H9 (cell line): Measurements from ENCODE around the gene APOM. TPM values are rescaled to one million over a fixed set of nuclear protein-coding genes. Genes with fewer than 3 reads are reported as not detected.

Experiments used
- DNase-seq: peaks from one replicate; pipeline ENCODE4 v3.0.0-alpha.2; 2017
- H2AFZ ChIP-seq: one replicate; pipeline ENCODE4 v1.6.1; 2013; ENCODE audit warnings: mild to moderate bottlenecking, low read length, control low read depth, moderate library complexity
- H2AK5ac ChIP-seq: 2 replicates; pipeline ENCODE4 v1.6.1; 2013; ENCODE audit warnings: low read length, control low read depth, mixed read lengths; ENCODE audit not compliant: insufficient read length
- H2BK120ac ChIP-seq: one replicate; pipeline ENCODE4 v1.6.1; 2013; ENCODE audit warnings: low read depth, mild to moderate bottlenecking, low read length, control low read depth, inconsistent platforms; ENCODE audit not compliant: poor library complexity, severe bottlenecking
- H2BK12ac ChIP-seq: 2 replicates; pipeline ENCODE4 v1.6.1; 2013; ENCODE audit warnings: low read length, control low read depth, mixed read lengths, low read depth; ENCODE audit not compliant: insufficient read length
- H2BK15ac ChIP-seq: 2 replicates; pipeline ENCODE4 v1.6.1; 2013; ENCODE audit warnings: low read depth, low read length, control low read depth
- H2BK20ac ChIP-seq: one replicate; pipeline ENCODE4 v1.6.1; 2013; ENCODE audit warnings: low read depth, mild to moderate bottlenecking, low read length, control low read depth, inconsistent platforms; ENCODE audit not compliant: poor library complexity, severe bottlenecking
- H2BK5ac ChIP-seq: 2 replicates; pipeline ENCODE4 v1.6.1; 2013; ENCODE audit warnings: low read length, control low read depth, mixed read lengths; ENCODE audit not compliant: insufficient read length
- H3K14ac ChIP-seq: 2 replicates; pipeline ENCODE4 v1.6.1; 2013; ENCODE audit warnings: low read length, control low read depth; ENCODE audit not compliant: insufficient read depth
- H3K18ac ChIP-seq: 2 replicates; pipeline ENCODE4 v1.6.1; 2013; ENCODE audit warnings: low read depth, mild to moderate bottlenecking, mixed read lengths, low read length, control low read depth; ENCODE audit not compliant: insufficient read length
- H3K23ac ChIP-seq: 2 replicates; pipeline ENCODE4 v1.6.1; 2013; ENCODE audit warnings: low read length, control low read depth, mixed read lengths, low read depth; ENCODE audit not compliant: insufficient read length
- H3K23me2 ChIP-seq: 2 replicates; pipeline ENCODE4 v1.6.1; 2013; ENCODE audit warnings: low read depth, mild to moderate bottlenecking, mixed read lengths, low read length, control low read depth; ENCODE audit not compliant: insufficient read length, poor library complexity, severe bottlenecking
- H3K27ac ChIP-seq: 2 replicates; pipeline ENCODE4 v1.5.1; 2013; ENCODE audit warnings: low read length, control low read depth, mixed read lengths, low read depth; ENCODE audit not compliant: insufficient read length
- H3K27me3 ChIP-seq: 2 replicates; pipeline ENCODE4 v1.6.1; 2013; ENCODE audit warnings: low read length, control low read depth, inconsistent platforms; ENCODE audit not compliant: insufficient read depth
- H3K4ac ChIP-seq: 2 replicates; pipeline ENCODE4 v1.6.1; 2013; ENCODE audit warnings: low read depth, mild to moderate bottlenecking, control low read depth, inconsistent platforms, low read length, moderate library complexity
- H3K4me1 ChIP-seq: 2 replicates; pipeline ENCODE4 v1.6.1; 2013; ENCODE audit warnings: low read length, control low read depth, inconsistent platforms; ENCODE audit not compliant: insufficient read depth
- H3K4me2 ChIP-seq: 2 replicates; pipeline ENCODE4 v1.6.1; 2013; ENCODE audit warnings: low read length, control low read depth, mixed read lengths; ENCODE audit not compliant: insufficient read length, insufficient read depth
- H3K56ac ChIP-seq: 2 replicates; pipeline ENCODE4 v1.6.1; 2013; ENCODE audit warnings: low read depth, mild to moderate bottlenecking, mixed read lengths, low read length, control low read depth; ENCODE audit not compliant: insufficient read length
- H3K79me1 ChIP-seq: 2 replicates; pipeline ENCODE4 v1.6.1; 2013; ENCODE audit warnings: low read depth, mild to moderate bottlenecking, moderate library complexity, low read length, control low read depth, inconsistent platforms; ENCODE audit not compliant: insufficient read depth, poor library complexity, severe bottlenecking
- H3K79me2 ChIP-seq: 2 replicates; pipeline ENCODE4 v1.6.1; 2013; ENCODE audit warnings: low read length, control low read depth, inconsistent platforms; ENCODE audit not compliant: insufficient read depth
- H3K9ac ChIP-seq: 2 replicates; pipeline ENCODE4 v1.6.1; 2013; ENCODE audit warnings: low read length, control low read depth, mixed read lengths; ENCODE audit not compliant: insufficient read length; ENCODE audit errors: extremely low read depth
- H3K9me3 ChIP-seq: one replicate; pipeline ENCODE4 v1.6.1; 2013; ENCODE audit warnings: low read depth, low read length, inconsistent platforms; ENCODE audit not compliant: control insufficient read depth
- H3T11ph ChIP-seq: one replicate; pipeline ENCODE4 v1.6.1; 2013; ENCODE audit warnings: mild to moderate bottlenecking, low read length, control low read depth, inconsistent platforms
- H4K20me1 ChIP-seq: one replicate; pipeline ENCODE4 v1.6.1; 2013; ENCODE audit not compliant: control insufficient read depth, insufficient read length, insufficient read depth
- H4K5ac ChIP-seq: 2 replicates; pipeline ENCODE4 v1.6.1; 2013; ENCODE audit warnings: low read depth, mild to moderate bottlenecking, mixed read lengths, low read length, control low read depth; ENCODE audit not compliant: insufficient read length
- H4K8ac ChIP-seq: replicated peaks from 2 replicates; pipeline ENCODE4 v1.6.1; 2013; ENCODE audit warnings: low read length, control low read depth, mixed read lengths, low read depth; ENCODE audit not compliant: insufficient read length
- H4K91ac ChIP-seq: 2 replicates; pipeline ENCODE4 v1.6.1; 2013; ENCODE audit warnings: low read depth, mild to moderate bottlenecking, moderate library complexity, mixed read lengths, low read length, control low read depth; ENCODE audit not compliant: insufficient read length
- H3K27ac Mint-ChIP-seq, 3 experiments: 2 replicates in 2 of 3; 3 replicates in 1 of 3; pipeline ENCODE4 v1.8.0; 2020 to 2021; ENCODE audit warnings: mixed read lengths in 3 of 3, mild to moderate bottlenecking in 1 of 3, moderate library complexity in 1 of 3
- H3K27me3 Mint-ChIP-seq: 2 replicates; pipeline ENCODE4 v1.8.0; 2021; ENCODE audit warnings: low read depth, mild to moderate bottlenecking, moderate library complexity, mixed read lengths
- H3K36me3 Mint-ChIP-seq, 3 experiments: 2 replicates in 2 of 3; 3 replicates in 1 of 3; pipeline ENCODE4 v1.8.0; 2020 to 2021; ENCODE audit warnings: low read depth in 3 of 3, mixed read lengths in 3 of 3; ENCODE audit not compliant: insufficient read depth in 1 of 3
- H3K4me1 Mint-ChIP-seq, 2 experiments: 2 replicates each; pipeline ENCODE4 v1.8.0; 2020; ENCODE audit warnings: mixed read lengths in 2 of 2
- H3K4me3 Mint-ChIP-seq, 2 experiments: 2 replicates in 1 of 2; 3 replicates in 1 of 2; pipeline ENCODE4 v1.8.0; 2020 to 2021; ENCODE audit warnings: mild to moderate bottlenecking in 2 of 2, mixed read lengths in 2 of 2, moderate library complexity in 1 of 2
- H3K9me3 Mint-ChIP-seq, 2 experiments: 2 replicates in 1 of 2; 3 replicates in 1 of 2; pipeline ENCODE4 v1.8.0; 2020; ENCODE audit warnings: mild to moderate bottlenecking in 2 of 2, mixed read lengths in 2 of 2, moderate library complexity in 1 of 2
- CTCF ChIP-seq: fragments of 200-600 bp; sonication (generic); conservative IDR thresholded peaks from 3 replicates; pipeline ENCODE4 v1.8.0; 2021; ENCODE audit warnings: antibody characterized with exemption, mild to moderate bottlenecking
- WGBS: extraction: QIAGEN DNeasy Blood & Tissue Kit; methylation state at CpG from one replicate; pipeline ENCODE4 v1.1.7; 2013; ENCODE audit warnings: missing lambda C conversion rate, low lambda C conversion rate, mixed read lengths; ENCODE audit not compliant: insufficient read length; ENCODE audit errors: extremely low coverage; 5-methylcytosine and 5-hydroxymethylcytosine counted together
- total RNA-seq: library from RNA; stranded (reverse); gene quantifications from 2 replicates; pipeline ENCODE4 v1.2.1, GENCODE V29; 2021

The APOM gene
- total RNA-seq, 1 experiment from 2014 or later: 3.6 TPM

- H4K5ac ChIP-seq: no peak overlapping the region
- H3K79me1 ChIP-seq: peaks cover 6% of the 10 kb centered on the region
- H4K8ac ChIP-seq: no peak overlapping the region
- H2BK5ac ChIP-seq: no peak overlapping the region
- no peak overlapping the region for H3K9ac ChIP-seq
- no peak for TF ChIP-seq CTCF
- no peak for DNase-seq
- H3K4me1 ChIP-seq: peaks cover 4% of the 10 kb centered on the region; the same call in 1 of the 2 replicates
- no peak overlapping the region for H3K4me3 Mint-ChIP-seq
- H3K56ac ChIP-seq: no peak overlapping the region
- no peak overlapping the region for H2BK20ac ChIP-seq
- WGBS: no CpG with 5 or more reads among the region's 3 CpGs
- no peak overlapping the region; a peak in 2 of 7 replicates for H3K27ac Mint-ChIP-seq
- no peaks in the 10 kb centered on the region; a peak in 1 of 5 replicates for H3K9me3 Mint-ChIP-seq
- H3K4me1 Mint-ChIP-seq: peaks cover 8 to 9% of the 10 kb centered on the region in 2 experiments
- no peak overlapping the region for H3K27ac ChIP-seq
- H2BK120ac ChIP-seq: no peak overlapping the region
- H3K36me3 Mint-ChIP-seq: peaks cover 4 to 54% (median 25%) of the 10 kb centered on the region in 3 experiments; a peak in 6 of 7 replicates
- no peak overlapping the region for H4K91ac ChIP-seq
- peaks cover 3% of the 10 kb centered on the region for H3K23me2 ChIP-seq
- no peak overlapping the region for H2BK12ac ChIP-seq
- H2AFZ ChIP-seq: no peak overlapping the region
- H4K20me1 ChIP-seq: no peaks in the 10 kb centered on the region
- peaks cover 2% of the 10 kb centered on the region; the same call in 1 of the 2 replicates for H3K79me2 ChIP-seq
- H3K4me2 ChIP-seq: no peak overlapping the region
- no peaks in the 10 kb centered on the region for H3K27me3 ChIP-seq
- H3K18ac ChIP-seq: no peak overlapping the region
- H3T11ph ChIP-seq: no peak overlapping the region
- H3K4ac ChIP-seq: no peak overlapping the region
- H3K14ac ChIP-seq: no peak overlapping the region
- H3K23ac ChIP-seq: no peak overlapping the region
- H2AK5ac ChIP-seq: no peak overlapping the region
- no peaks in the 10 kb centered on the region for H3K9me3 ChIP-seq
- no peaks in the 10 kb centered on the region; the same call in 1 of the 2 replicates for H3K27me3 Mint-ChIP-seq
- no peak overlapping the region for H2BK15ac ChIP-seq
Measured at GRCh38 chr6:31697555-31697954, 41.9 kb downstream of the APOM start.
